Cerebellar cortex (tissue), 1 donor: ENCODE measurements around the gene SPAG9.
"Not testable (repeated sequence)": the region's sequence is repeated elsewhere in the genome, so short reads cannot be mapped to it uniquely, and the experiment has no call there.

ENCODE experiments used
- DNase-seq: peaks from one replicate; pipeline ENCODE4 v3.0.0-alpha.2; 2015; ENCODE audit warnings: low spot score

Gene SPAG9

GRCh38 chr17:51085150-51085805 lies 35.4 kb downstream of the SPAG9 start:
- DNase-seq: no peak

GRCh38 chr17:51083981-51084380 lies 36.7 kb downstream of the SPAG9 start:
- no peak for DNase-seq

GRCh38 chr17:51083364-51083763 lies 37.3 kb downstream of the SPAG9 start:
- DNase-seq: not testable (repeated sequence)

- DNase-seq: no peak
Measured at GRCh38 chr17:51079049-51079448, 41.6 kb downstream of the SPAG9 start.

- DNase-seq: no peak
Measured at GRCh38 chr17:51078009-51078592, 42.6 kb downstream of the SPAG9 start.

- DNase-seq: no peak
Measured at GRCh38 chr17:51076821-51077220, 43.8 kb downstream of the SPAG9 start.

GRCh38 chr17:51071556-51071955 lies 49.1 kb downstream of the SPAG9 start:
- no peak for DNase-seq

GRCh38 chr17:51065466-51065865 lies 55.2 kb downstream of the SPAG9 start:
- DNase-seq: no peak

GRCh38 chr17:51064061-51064735 lies 56.5 kb downstream of the SPAG9 start:
- no peak for DNase-seq

- no peak for DNase-seq
Measured at GRCh38 chr17:51060396-51060795, 60.3 kb downstream of the SPAG9 start.

GRCh38 chr17:51059781-51060180 lies 60.9 kb downstream of the SPAG9 start:
- no peak for DNase-seq

- DNase-seq: no peak
Measured at GRCh38 chr17:51057534-51057933, 63.1 kb downstream of the SPAG9 start.

- DNase-seq: peak; percentile 80
Measured at GRCh38 chr17:51056813-51057510, 63.7 kb downstream of the SPAG9 start.

- DNase-seq: no peak
Measured at GRCh38 chr17:51054748-51055147, 65.9 kb downstream of the SPAG9 start.

- DNase-seq: no peak
Measured at GRCh38 chr17:51052235-51052634, 68.4 kb downstream of the SPAG9 start.

GRCh38 chr17:51050291-51051033 lies 70.2 kb downstream of the SPAG9 start:
- no peak for DNase-seq

- DNase-seq: peak; percentile 99
Measured at GRCh38 chr17:51046514-51047384, 73.9 kb downstream of the SPAG9 start.

- peak; percentile 58 for DNase-seq
Measured at GRCh38 chr17:51046046-51046445, 74.6 kb downstream of the SPAG9 start.

- peak; percentile 50 for DNase-seq
Measured at GRCh38 chr17:51045621-51046020, 75.0 kb downstream of the SPAG9 start.

GRCh38 chr17:51044976-51045375 lies 75.7 kb downstream of the SPAG9 start:
- DNase-seq: peak; percentile 71

- no peak for DNase-seq
Measured at GRCh38 chr17:51036084-51036483, 84.6 kb downstream of the SPAG9 start.
